OCI-LY3 (cell line): ENCODE measurements around the gene SAMD8.

Source experiments
- EZH2phosphoT487 ChIP-seq: fragments of 200-600 bp; shearing (Covaris generic); IDR thresholded peaks from 2 replicates; pipeline ENCODE4 v1.6.1; 2018; ENCODE audit warnings: antibody characterized with exemption, mixed run types, low read depth
- TF ChIP-seq, protein P1 (sequence below): fragments of 200-600, 300-600 bp; sonication (generic); IDR thresholded peaks from 2 replicates; pipeline ENCODE4 v1.5.1; 2014; ENCODE audit warnings: antibody characterized with exemption, low read length, low read depth

DNA sequence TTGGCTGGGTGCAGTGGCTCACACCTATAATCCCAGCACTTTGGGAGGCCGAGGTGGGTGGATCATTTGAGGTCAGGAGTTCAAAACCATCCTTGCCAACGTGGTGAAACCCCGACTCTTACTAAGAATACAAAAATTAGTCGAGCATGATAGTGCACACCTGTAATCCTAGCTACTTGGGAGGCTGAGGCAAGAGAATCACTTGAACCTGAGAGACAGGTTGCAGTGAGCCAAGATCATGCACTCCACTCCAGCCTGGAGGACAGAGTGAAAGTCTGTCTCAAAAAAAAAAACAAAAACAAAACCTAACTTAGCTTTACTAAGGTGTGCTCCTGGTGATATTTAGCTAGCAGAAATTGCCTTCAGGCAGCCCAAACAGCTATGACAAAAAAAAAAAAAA, 74.9 kb downstream of the SAMD8 start:
- TF ChIP-seq, protein P1, sequence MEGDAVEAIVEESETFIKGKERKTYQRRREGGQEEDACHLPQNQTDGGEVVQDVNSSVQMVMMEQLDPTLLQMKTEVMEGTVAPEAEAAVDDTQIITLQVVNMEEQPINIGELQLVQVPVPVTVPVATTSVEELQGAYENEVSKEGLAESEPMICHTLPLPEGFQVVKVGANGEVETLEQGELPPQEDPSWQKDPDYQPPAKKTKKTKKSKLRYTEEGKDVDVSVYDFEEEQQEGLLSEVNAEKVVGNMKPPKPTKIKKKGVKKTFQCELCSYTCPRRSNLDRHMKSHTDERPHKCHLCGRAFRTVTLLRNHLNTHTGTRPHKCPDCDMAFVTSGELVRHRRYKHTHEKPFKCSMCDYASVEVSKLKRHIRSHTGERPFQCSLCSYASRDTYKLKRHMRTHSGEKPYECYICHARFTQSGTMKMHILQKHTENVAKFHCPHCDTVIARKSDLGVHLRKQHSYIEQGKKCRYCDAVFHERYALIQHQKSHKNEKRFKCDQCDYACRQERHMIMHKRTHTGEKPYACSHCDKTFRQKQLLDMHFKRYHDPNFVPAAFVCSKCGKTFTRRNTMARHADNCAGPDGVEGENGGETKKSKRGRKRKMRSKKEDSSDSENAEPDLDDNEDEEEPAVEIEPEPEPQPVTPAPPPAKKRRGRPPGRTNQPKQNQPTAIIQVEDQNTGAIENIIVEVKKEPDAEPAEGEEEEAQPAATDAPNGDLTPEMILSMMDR: no peak
- TF ChIP-seq EZH2phosphoT487: no peak
